K562 (cell line): Measurements from ENCODE around the gene PHF20.

Experiments
- BRF1 ChIP-seq: IDR thresholded peaks from 3 replicates; pipeline ENCODE4 v1.6.1; 2011; ENCODE audit warnings: borderline replicate concordance, mild to moderate bottlenecking; ENCODE audit not compliant: insufficient read length; ENCODE audit errors: extremely low read depth
- CBFA2T2 ChIP-seq: fragments of 450-650 bp; conservative IDR thresholded peaks from 2 replicates; pipeline ENCODE4 v1.6.1; 2017; ENCODE audit warnings: mild to moderate bottlenecking
- COPS2 ChIP-seq: fragments of 450-650 bp; conservative IDR thresholded peaks from 2 replicates; pipeline ENCODE4 v1.6.1; 2016; ENCODE audit warnings: mild to moderate bottlenecking, moderate library complexity
- DNMT1 ChIP-seq: fragments of 450-650 bp; IDR thresholded peaks from 2 replicates; pipeline ENCODE4 v1.6.1; 2016; ENCODE audit warnings: antibody characterized with exemption, mild to moderate bottlenecking
- GABPA ChIP-seq: fragments of 200-800 bp; sonication (Bioruptor generic); conservative IDR thresholded peaks from 2 replicates; pipeline ENCODE4 v1.6.1; 2016; ENCODE audit warnings: low read depth, missing genetic modification characterization, missing compliant biosample characterization
- HMG20B ChIP-seq: fragments of 250-450 bp; sonication (Bioruptor Pico); IDR thresholded peaks from 2 replicates; pipeline ENCODE4 v1.5.0; 2021; ENCODE audit warnings: mild to moderate bottlenecking
- LEF1 ChIP-seq: fragments of 450-650 bp; IDR thresholded peaks from 2 replicates; pipeline ENCODE4 v1.6.1; 2016; ENCODE audit warnings: mild to moderate bottlenecking
- RFX5 ChIP-seq: IDR thresholded peaks from 2 replicates; pipeline ENCODE4 v1.6.1; 2011; ENCODE audit warnings: low read depth, mild to moderate bottlenecking, improper control_type of control experiment, low read length
- TAF1 ChIP-seq: IDR thresholded peaks from 2 replicates; pipeline ENCODE4 v1.6.1; 2011; ENCODE audit warnings: mild to moderate bottlenecking, low read length, moderate library complexity; ENCODE audit not compliant: insufficient read depth, control insufficient read depth, severe bottlenecking; ENCODE audit errors: extremely low read depth
- WHSC1 ChIP-seq: IDR thresholded peaks from one replicate; pipeline ENCODE4 v1.6.1; 2012; ENCODE audit warnings: low read length, control low read depth, inconsistent platforms
- TF ChIP-seq, protein P1 (sequence below): sonication (generic); formaldehyde crosslinking; IDR thresholded peaks from 2 replicates; pipeline ENCODE4 v1.8.1; 2023; ENCODE audit warnings: mild to moderate bottlenecking, missing genetic modification reagents
- TF ChIP-seq, protein P2 (sequence below): fragments of 450-650 bp; IDR thresholded peaks from 2 replicates; pipeline ENCODE4 v1.6.1; 2016
- TF ChIP-seq, protein P3 (sequence below), 3 experiments: IDR thresholded peaks in 2 of 3; conservative IDR thresholded peaks in 1 of 3; 2 replicates each; pipeline ENCODE4 v1.5.1; 2011 to 2012; ENCODE audit warnings: low read length in 3 of 3, mild to moderate bottlenecking in 3 of 3, control low read depth in 2 of 3, improper control_type of control experiment in 1 of 3, inconsistent platforms in 1 of 3, low read depth in 1 of 3, mixed read lengths in 1 of 3, moderate library complexity in 1 of 3; ENCODE audit not compliant: insufficient read depth in 2 of 3
- TF ChIP-seq, protein P4 (sequence below): fragments of 250-450 bp; sonication (Bioruptor Pico); IDR thresholded peaks from 2 replicates; pipeline ENCODE4 v1.5.0; 2020; ENCODE audit warnings: mild to moderate bottlenecking, borderline replicate concordance

DNA sequence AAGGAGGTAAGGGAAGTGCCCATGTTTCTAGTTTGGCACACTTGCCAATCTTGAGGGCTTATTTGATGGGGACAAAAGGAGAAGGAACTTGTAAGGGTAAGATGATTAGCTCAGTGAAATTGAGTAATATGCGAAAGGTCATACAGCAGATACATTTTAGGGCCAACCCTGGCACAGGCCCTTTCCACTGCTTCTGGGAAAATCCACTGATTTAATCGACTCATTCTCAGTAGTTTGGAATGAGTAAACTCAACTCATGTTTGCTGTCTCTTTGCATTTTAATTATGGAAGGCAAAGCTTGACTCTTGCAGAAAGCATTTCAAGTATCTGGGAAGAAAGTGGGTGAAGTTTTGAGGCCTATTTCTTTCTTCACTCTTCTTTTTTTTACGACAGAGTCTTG lies 20.0 kb downstream of the PHF20 start:
- TF ChIP-seq, protein P1, sequence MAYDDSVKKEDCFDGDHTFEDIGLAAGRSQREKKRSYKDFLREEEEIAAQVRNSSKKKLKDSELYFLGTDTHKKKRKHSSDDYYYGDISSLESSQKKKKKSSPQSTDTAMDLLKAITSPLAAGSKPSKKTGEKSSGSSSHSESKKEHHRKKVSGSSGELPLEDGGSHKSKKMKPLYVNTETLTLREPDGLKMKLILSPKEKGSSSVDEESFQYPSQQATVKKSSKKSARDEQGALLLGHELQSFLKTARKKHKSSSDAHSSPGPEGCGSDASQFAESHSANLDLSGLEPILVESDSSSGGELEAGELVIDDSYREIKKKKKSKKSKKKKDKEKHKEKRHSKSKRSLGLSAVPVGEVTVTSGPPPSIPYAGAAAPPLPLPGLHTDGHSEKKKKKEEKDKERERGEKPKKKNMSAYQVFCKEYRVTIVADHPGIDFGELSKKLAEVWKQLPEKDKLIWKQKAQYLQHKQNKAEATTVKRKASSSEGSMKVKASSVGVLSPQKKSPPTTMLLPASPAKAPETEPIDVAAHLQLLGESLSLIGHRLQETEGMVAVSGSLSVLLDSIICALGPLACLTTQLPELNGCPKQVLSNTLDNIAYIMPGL = no peak
- no peak for TF ChIP-seq LEF1
- TF ChIP-seq WHSC1 = no peak
- TF ChIP-seq, protein P2, sequence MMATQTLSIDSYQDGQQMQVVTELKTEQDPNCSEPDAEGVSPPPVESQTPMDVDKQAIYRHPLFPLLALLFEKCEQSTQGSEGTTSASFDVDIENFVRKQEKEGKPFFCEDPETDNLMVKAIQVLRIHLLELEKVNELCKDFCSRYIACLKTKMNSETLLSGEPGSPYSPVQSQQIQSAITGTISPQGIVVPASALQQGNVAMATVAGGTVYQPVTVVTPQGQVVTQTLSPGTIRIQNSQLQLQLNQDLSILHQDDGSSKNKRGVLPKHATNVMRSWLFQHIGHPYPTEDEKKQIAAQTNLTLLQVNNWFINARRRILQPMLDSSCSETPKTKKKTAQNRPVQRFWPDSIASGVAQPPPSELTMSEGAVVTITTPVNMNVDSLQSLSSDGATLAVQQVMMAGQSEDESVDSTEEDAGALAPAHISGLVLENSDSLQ = no peak
- TF ChIP-seq HMG20B (CRISPR knock-in tag) = no peak
- no peak for TF ChIP-seq TAF1
- TF ChIP-seq, protein P3, sequence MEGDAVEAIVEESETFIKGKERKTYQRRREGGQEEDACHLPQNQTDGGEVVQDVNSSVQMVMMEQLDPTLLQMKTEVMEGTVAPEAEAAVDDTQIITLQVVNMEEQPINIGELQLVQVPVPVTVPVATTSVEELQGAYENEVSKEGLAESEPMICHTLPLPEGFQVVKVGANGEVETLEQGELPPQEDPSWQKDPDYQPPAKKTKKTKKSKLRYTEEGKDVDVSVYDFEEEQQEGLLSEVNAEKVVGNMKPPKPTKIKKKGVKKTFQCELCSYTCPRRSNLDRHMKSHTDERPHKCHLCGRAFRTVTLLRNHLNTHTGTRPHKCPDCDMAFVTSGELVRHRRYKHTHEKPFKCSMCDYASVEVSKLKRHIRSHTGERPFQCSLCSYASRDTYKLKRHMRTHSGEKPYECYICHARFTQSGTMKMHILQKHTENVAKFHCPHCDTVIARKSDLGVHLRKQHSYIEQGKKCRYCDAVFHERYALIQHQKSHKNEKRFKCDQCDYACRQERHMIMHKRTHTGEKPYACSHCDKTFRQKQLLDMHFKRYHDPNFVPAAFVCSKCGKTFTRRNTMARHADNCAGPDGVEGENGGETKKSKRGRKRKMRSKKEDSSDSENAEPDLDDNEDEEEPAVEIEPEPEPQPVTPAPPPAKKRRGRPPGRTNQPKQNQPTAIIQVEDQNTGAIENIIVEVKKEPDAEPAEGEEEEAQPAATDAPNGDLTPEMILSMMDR (IDR thresholded peaks at IDR 0.05 in 2 of 3, conservative IDR thresholded peaks at IDR 0.05 in 1 of 3; ENCODE audit: insufficient read depth in 2 of 3, low read depth in 1 of 3, low read length in 3 of 3) = no peak
- no peak for TF ChIP-seq RFX5
- no peak for TF ChIP-seq GABPA
- TF ChIP-seq COPS2 = no peak
- TF ChIP-seq DNMT1 = no peak
- TF ChIP-seq, protein P4, sequence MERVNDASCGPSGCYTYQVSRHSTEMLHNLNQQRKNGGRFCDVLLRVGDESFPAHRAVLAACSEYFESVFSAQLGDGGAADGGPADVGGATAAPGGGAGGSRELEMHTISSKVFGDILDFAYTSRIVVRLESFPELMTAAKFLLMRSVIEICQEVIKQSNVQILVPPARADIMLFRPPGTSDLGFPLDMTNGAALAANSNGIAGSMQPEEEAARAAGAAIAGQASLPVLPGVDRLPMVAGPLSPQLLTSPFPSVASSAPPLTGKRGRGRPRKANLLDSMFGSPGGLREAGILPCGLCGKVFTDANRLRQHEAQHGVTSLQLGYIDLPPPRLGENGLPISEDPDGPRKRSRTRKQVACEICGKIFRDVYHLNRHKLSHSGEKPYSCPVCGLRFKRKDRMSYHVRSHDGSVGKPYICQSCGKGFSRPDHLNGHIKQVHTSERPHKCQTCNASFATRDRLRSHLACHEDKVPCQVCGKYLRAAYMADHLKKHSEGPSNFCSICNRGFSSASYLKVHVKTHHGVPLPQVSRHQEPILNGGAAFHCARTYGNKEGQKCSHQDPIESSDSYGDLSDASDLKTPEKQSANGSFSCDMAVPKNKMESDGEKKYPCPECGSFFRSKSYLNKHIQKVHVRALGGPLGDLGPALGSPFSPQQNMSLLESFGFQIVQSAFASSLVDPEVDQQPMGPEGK (CRISPR knock-in tag) = no peak
- no peak for TF ChIP-seq CBFA2T2
- TF ChIP-seq BRF1 = no peak
